Activated CD4-positive, alpha-beta memory T cell treated with anti-CD3 and anti-CD28 coated beads for 36 hours (primary cell): ENCODE data around the gene AP3D1. TPM values are rescaled to one million over a fixed set of nuclear protein-coding genes. Genes with fewer than 3 reads are reported as not detected.

Experiments used
- CTCF ChIA-PET: fragments of 350-600 bp; sonication (Branson Sonifier 250); formaldehyde crosslinking; loops from one replicate; lab custom pipeline; 2021; ENCODE audit warnings: antibody characterized with exemption, inconsistent platforms; lab: Charles Lee
- POLR2A ChIA-PET: fragments of 350-600 bp; sonication (Branson Sonifier 250); formaldehyde crosslinking; loops from one replicate; lab custom pipeline; 2021; ENCODE audit warnings: antibody characterized with exemption; lab: Charles Lee
- DNase-seq: peaks from one replicate; pipeline ENCODE4 v3.0.0-alpha.2; 2020
- H3K27ac Mint-ChIP-seq: one replicate; pipeline ENCODE4 v1.8.0; 2021; ENCODE audit warnings: mixed read lengths
- H3K27me3 Mint-ChIP-seq: one replicate; pipeline ENCODE4 v1.8.0; 2021; ENCODE audit warnings: mixed read lengths
- H3K36me3 Mint-ChIP-seq: one replicate; pipeline ENCODE4 v1.8.0; 2021; ENCODE audit warnings: mixed read lengths
- H3K4me1 Mint-ChIP-seq: one replicate; pipeline ENCODE4 v1.8.0; 2021; ENCODE audit warnings: low read depth, mixed read lengths
- H3K4me3 Mint-ChIP-seq: one replicate; pipeline ENCODE4 v1.8.0; 2021; ENCODE audit warnings: mild to moderate bottlenecking, mixed read lengths
- H3K9me3 Mint-ChIP-seq: one replicate; pipeline ENCODE4 v1.8.0; 2021; ENCODE audit warnings: mixed read lengths
- intact Hi-C: fragments of 100-400 bp; cut with micrococcal nuclease; formaldehyde crosslinking; loops from one replicate; pipeline ENCODE4 v1.15.1; 2023
- total RNA-seq, 2 experiments: library from RNA; stranded (reverse); gene quantifications; one replicate each; pipeline ENCODE4 v1.2.3, GENCODE V29; 2021

AP3D1 gene
- total RNA-seq, 2 experiments from 2014 or later = 84.6 to 89.1 TPM

DNA sequence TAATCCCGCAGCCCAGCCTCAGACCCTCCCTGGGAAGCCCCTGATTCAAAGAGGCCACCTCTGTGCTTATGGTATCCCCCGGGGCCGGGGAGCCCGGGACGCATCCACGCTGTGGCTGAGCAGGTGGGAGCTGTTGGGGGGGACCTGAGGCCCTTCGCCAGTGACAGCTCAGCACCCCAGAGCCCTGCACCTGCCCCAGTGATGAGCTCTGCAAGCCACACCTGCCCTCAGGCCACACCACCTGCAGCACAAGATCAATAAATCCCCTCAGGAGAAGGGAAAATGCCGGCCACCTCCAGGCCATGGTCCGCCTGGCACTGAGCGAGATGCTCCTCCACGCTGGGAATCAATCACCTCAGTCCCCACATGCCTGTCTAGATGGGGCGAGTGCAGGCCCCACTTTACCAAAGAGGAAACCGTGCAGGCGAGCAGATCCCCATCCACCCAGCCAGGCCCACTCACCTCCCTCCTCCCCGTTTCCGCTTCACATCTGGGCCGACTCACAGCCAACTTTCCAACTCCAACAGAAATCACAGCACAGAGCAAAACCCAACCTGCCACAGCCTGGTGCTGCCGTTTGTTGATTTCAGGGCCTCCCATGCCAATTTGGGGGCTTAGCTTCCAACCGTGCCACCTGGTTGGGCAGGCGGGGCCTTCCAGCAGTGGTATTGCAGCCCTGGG is 68.1 kb downstream of the AP3D1 start:
- Mint-ChIP-seq H3K27ac (peak overlapping the region; percentile 99), H3K36me3 (peaks cover 59% of the 10 kb centered on the region), H3K27me3 (no peaks in the 10 kb centered on the region), H3K4me1 (peaks cover 53% of the 10 kb centered on the region), H3K9me3 (no peaks in the 10 kb centered on the region), H3K4me3 (peak overlapping the region; percentile 99)
- peak; percentile 85 for DNase-seq
- intact Hi-C loops = loop anchor here (2.0 to 5.0 kb wide), 3 partner anchors 15 to 201 kb away; partner anchors contain the start of gene BTBD2
- POLR2A ChIA-PET = interaction anchor here (0.6 to 3.6 kb wide), 8 partner anchors 11 to 177 kb away, joined by 3 to 41 read pairs (median 4); partner anchors contain the start of genes ADAT3, AP3D1, IZUMO4 and MOB3A
- CTCF ChIA-PET = interaction anchor here (1.4 to 2.7 kb wide), 4 partner anchors 12 to 64 kb away, joined by 4 to 13 read pairs (median 8); partner anchors contain the start of genes IZUMO4 and MOB3A

DNA sequence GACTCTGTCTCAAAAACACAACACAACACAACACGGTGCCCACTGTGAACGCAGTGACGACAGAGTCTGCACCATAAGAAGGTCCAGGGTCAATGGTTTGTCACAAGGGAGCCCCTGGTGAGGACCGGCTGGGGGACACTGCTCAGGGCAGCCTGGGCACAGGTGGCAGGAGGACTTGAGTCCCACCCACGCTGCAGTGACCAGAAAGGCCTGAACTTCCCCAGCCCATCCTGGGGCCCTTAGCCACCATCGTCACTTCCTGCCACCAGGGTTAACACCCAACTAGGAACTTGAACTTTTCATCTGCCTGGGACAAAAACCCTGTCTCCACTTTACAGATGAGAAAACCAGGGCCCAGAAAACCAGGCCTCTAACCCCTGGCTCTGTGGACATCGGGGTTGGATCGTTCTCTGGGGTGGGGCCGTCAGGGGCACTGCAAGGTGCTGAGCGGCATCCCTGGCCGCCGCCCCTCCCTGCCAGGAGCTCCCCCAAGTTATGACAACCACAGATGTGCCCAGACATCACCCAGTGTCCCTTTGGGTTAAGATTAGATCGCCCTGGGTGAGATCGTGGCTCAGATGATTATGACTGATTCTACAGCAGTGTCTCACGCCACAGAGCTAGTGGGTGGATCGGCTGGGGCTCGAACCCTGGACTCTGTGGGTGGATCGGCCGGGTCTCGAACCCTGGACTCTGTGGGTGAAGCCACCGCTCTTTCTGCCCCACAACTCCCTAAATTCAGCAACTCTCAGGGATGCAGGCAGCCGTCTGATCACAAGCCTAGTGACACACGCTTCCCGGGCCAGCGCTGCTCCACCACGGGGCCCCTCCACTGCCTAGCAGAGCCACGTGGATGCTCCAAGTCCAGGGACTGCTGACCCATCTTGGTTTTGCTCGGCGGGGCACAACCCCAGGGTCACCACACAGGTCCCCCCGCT is 69.2 kb downstream of the AP3D1 start:
- Mint-ChIP-seq H3K27me3 (no peaks in the 10 kb centered on the region), H3K9me3 (no peaks in the 10 kb centered on the region), H3K4me1 (peaks cover 42% of the 10 kb centered on the region), H3K36me3 (peaks cover 67% of the 10 kb centered on the region), H3K4me3 (peak overlapping the region; percentile 99), H3K27ac (peak overlapping the region; percentile 99)
- ChIA-PET POLR2A (interaction anchor here (1.6 to 3.6 kb wide), 4 partner anchors 9 to 22 kb away, joined by 5 to 41 read pairs (median 7); partner anchors contain the start of gene MOB3A), CTCF (interaction anchor here (1.8 to 2.7 kb wide), 3 partner anchors 12 to 63 kb away, joined by 7 to 13 read pairs (median 9); partner anchors contain the start of gene MOB3A)
- intact Hi-C loops = loop anchor here (2.0 to 5.0 kb wide), 3 partner anchors 13 to 200 kb away; partner anchors contain the start of gene BTBD2
- DNase-seq = peak; percentile 76

- Mint-ChIP-seq H3K4me1 (peaks cover 33% of the 10 kb centered on the region), H3K27me3 (no peaks in the 10 kb centered on the region), H3K9me3 (no peaks in the 10 kb centered on the region), H3K4me3 (peak overlapping the region; percentile 99), H3K36me3 (peaks cover 71% of the 10 kb centered on the region), H3K27ac (peak overlapping the region; percentile 99)
- ChIA-PET POLR2A (no interaction called here), CTCF (interaction anchor here (1.0 to 1.2 kb wide), 2 partner anchors 10 to 13 kb away, joined by 3 to 6 read pairs; no protein-coding TSS in a partner anchor)
- intact Hi-C loops = loop anchor here (5.0 kb wide), 2 partner anchors 63 to 198 kb away; partner anchors contain the start of gene BTBD2
- DNase-seq = no peak
Observed at GRCh38 chr19:2080336-2080988, 70.9 kb downstream of the AP3D1 start.

DNA sequence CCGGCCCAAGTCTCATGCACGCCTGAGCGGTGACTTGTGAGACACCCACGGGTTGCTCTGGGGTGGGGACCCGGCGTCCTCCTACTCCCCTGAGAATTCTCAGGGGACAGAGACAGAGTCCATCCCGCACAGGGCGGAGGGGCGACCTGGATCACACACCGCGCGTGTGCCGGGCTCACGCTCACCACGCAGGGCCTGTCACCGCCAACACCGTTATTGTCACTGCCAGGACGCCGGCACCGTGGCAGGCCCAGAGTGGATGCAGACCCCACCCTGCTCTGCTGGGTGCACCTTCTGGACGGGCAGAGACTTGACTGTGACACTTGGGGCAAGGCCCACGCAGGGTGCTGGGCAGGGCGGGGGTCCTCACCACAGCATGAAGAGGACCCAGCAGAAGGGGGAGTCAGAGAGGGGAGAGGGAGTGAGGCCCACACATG is 71.5 kb downstream of the AP3D1 start:
- ChIA-PET POLR2A (no interaction called here), CTCF (no interaction called here)
- peak overlapping the region; percentile 99 for H3K27ac Mint-ChIP-seq
- peaks cover 30% of the 10 kb centered on the region for H3K4me1 Mint-ChIP-seq
- intact Hi-C loops = loop anchor here (5.0 kb wide), 2 partner anchors 63 to 198 kb away; partner anchors contain the start of gene BTBD2
- H3K36me3 Mint-ChIP-seq = peaks cover 67% of the 10 kb centered on the region
- H3K4me3 Mint-ChIP-seq = no peak overlapping the region
- no peak for DNase-seq
- no peaks in the 10 kb centered on the region for H3K27me3 Mint-ChIP-seq
- H3K9me3 Mint-ChIP-seq = no peaks in the 10 kb centered on the region

GRCh38 chr19:2079076-2079864 is 72.1 kb downstream of the AP3D1 start:
- no peak for DNase-seq
- peak overlapping the region; percentile 99 for H3K27ac Mint-ChIP-seq
- H3K36me3 Mint-ChIP-seq = peaks cover 63% of the 10 kb centered on the region
- peaks cover 31% of the 10 kb centered on the region for H3K4me1 Mint-ChIP-seq
- intact Hi-C loops = no loop called here
- H3K4me3 Mint-ChIP-seq = peak overlapping the region; percentile 2
- no peaks in the 10 kb centered on the region for H3K9me3 Mint-ChIP-seq
- ChIA-PET POLR2A (no interaction called here), CTCF (interaction anchor here (1.7 kb wide), 1 partner anchor 10 kb away, joined by 6 read pairs; no protein-coding TSS in a partner anchor)
- H3K27me3 Mint-ChIP-seq = no peaks in the 10 kb centered on the region

DNA sequence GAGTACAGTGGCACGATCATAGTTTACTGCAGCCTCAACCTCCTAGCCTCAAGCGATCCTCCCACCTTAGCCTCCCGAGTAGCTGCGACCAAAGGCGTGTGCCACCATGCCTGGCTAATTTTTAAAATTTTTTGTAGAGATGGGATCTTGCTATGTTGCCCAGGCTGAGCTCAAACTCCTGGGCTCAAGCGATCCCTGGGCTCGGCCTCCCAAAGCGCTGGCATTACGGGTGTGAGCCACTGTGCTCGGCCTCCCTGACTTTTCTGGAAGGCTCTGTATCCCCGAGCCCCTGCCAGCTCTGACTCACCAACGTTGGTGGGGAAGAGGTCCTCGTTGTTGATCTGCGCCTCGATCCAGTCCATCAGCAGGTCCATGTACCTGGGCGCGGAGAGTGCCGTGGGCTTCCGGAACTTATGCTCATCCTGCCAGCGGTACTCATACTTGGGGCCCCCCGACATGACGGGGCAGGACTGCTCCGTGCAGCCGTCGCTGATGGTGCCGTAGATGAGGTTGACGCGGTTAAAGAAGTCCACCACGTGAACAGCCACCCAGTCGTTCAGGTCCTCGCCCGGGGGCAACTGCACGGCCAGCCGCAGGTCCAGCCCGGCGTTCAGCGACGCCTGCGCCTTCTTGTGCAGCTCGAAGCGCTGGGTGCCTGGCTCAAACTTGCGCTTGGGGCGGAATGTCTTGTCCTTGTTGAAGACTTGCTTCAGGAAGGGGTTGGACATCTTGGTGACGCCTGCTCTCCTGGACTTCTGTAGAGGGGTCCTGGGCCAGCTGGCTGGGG is 73.3 kb downstream of the AP3D1 start:
- Mint-ChIP-seq H3K27ac (no peak overlapping the region), H3K36me3 (peaks cover 63% of the 10 kb centered on the region), H3K9me3 (no peaks in the 10 kb centered on the region), H3K4me1 (peaks cover 33% of the 10 kb centered on the region), H3K27me3 (no peaks in the 10 kb centered on the region), H3K4me3 (no peak overlapping the region)
- no peak for DNase-seq
- CTCF ChIA-PET = interaction anchor here (1.7 kb wide), 1 partner anchor 8 kb away, joined by 6 read pairs; no protein-coding TSS in a partner anchor
- POLR2A ChIA-PET = no interaction called here
- intact Hi-C loops = no loop called here

DNA sequence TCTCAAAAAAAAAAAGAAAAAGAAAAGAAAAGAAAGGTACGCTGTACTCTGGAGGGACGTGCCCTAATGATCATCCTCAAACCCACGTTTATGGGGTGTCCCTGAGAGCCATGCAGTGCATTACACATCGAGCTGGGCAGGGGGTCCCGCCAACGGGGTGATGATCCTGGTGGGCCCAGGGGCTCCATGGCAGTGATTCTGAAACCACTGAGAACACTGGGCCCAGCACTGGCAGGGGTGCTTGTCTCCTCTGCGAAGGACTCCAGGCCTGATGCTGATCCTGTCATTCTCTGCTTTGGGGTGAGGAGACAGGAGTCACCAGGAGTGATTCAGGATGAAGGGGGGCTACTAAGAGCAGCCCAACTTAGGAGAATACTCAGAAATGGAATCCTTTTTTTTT is 74.0 kb downstream of the AP3D1 start:
- Mint-ChIP-seq H3K4me1 (peaks cover 33% of the 10 kb centered on the region), H3K36me3 (peaks cover 62% of the 10 kb centered on the region), H3K27me3 (no peaks in the 10 kb centered on the region), H3K27ac (no peak overlapping the region), H3K4me3 (no peak overlapping the region), H3K9me3 (no peaks in the 10 kb centered on the region)
- POLR2A ChIA-PET = no interaction called here
- CTCF ChIA-PET = interaction anchor here (1.7 kb wide), 1 partner anchor 8 kb away, joined by 6 read pairs; no protein-coding TSS in a partner anchor
- no peak for DNase-seq
- intact Hi-C loops = no loop called here

DNA sequence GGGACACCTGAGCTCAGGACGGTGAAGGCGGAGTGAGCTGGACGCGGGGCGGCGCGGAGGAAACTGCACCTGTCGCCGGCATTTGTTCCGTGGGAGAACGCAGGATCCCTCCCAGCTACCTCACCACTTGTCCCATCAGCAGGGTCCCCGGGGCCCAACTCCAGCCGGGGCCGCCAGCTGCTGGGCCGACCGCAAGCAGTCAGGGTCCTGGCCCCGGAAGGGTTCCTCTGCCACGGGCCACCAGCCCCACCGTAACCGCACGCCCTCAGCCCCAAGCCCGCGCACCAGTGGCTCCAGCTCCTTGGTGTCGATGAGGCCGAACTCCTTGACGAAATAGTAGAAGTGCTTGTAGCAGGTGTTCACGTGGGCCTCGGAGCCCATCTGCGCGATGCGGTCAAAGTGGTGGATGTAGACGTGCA is 74.8 kb downstream of the AP3D1 start:
- Mint-ChIP-seq H3K27me3 (no peaks in the 10 kb centered on the region), H3K4me1 (peaks cover 25% of the 10 kb centered on the region), H3K27ac (peak overlapping the region; percentile 23), H3K4me3 (no peak overlapping the region), H3K9me3 (no peaks in the 10 kb centered on the region), H3K36me3 (peaks cover 61% of the 10 kb centered on the region)
- DNase-seq = no peak
- intact Hi-C loops = no loop called here
- CTCF ChIA-PET = no interaction called here
- POLR2A ChIA-PET = no interaction called here

- intact Hi-C loops = no loop called here
- Mint-ChIP-seq H3K9me3 (no peaks in the 10 kb centered on the region), H3K27ac (peak overlapping the region; percentile 57), H3K4me3 (no peak overlapping the region), H3K36me3 (peaks cover 41% of the 10 kb centered on the region), H3K27me3 (no peaks in the 10 kb centered on the region), H3K4me1 (peaks cover 12% of the 10 kb centered on the region)
- ChIA-PET POLR2A (interaction anchor here (2.2 kb wide), 1 partner anchor 10 kb away, joined by 8 read pairs; no protein-coding TSS in a partner anchor), CTCF (no interaction called here)
- no peak for DNase-seq
Observed at GRCh38 chr19:2072757-2073551, 78.4 kb downstream of the AP3D1 start.
